NCI-H2196 (cell line): ENCODE measurements around the gene RPS24.
A peak's percentile ranks its signal among the peaks of the same experiment; 100 is the strongest.

Experiments used
- DNase-seq: peaks from one replicate; lab custom pipeline; 2025; ENCODE audit not compliant: unreplicated experiment; lab: John Stamatoyannopoulos, UW

RPS24 gene

GRCh38 chr10:78025685-78026364 is 7.8 kb upstream of the RPS24 start:
- no peak for DNase-seq

- no peak for DNase-seq
Measured at GRCh38 chr10:78028438-78029268, 5.0 kb upstream of the RPS24 start.

- peak; percentile 71 for DNase-seq
Measured at GRCh38 chr10:78029269-78030226, 4.1 kb upstream of the RPS24 start, which contains the start of gene POLR3A. Gene POLR3A (minus strand): TSS chr10:78029515. CDS start chr10:78029407, 108 bp downstream.

GRCh38 chr10:78033387-78033636 is 351 bp upstream of the RPS24 start:
- DNase-seq = no peak

- no peak for DNase-seq
Measured at GRCh38 chr10:78035025-78035424, 1.4 kb downstream of the RPS24 start.

GRCh38 chr10:78035437-78035836 is 1.8 kb downstream of the RPS24 start:
- DNase-seq = no peak

- no peak for DNase-seq
Measured at GRCh38 chr10:78035933-78036583, 2.4 kb downstream of the RPS24 start.

GRCh38 chr10:78038105-78038504 is 4.4 kb downstream of the RPS24 start:
- no peak for DNase-seq

GRCh38 chr10:78038791-78039547 is 5.3 kb downstream of the RPS24 start:
- DNase-seq = no peak

GRCh38 chr10:78039743-78040142 is 6.1 kb downstream of the RPS24 start:
- no peak for DNase-seq

GRCh38 chr10:78041170-78042057 is 7.8 kb downstream of the RPS24 start:
- DNase-seq = no peak

GRCh38 chr10:78042058-78042751 is 8.5 kb downstream of the RPS24 start:
- DNase-seq = no peak

GRCh38 chr10:78042752-78043104 is 9.1 kb downstream of the RPS24 start:
- no peak for DNase-seq

- no peak for DNase-seq
Measured at GRCh38 chr10:78044179-78044578, 10.5 kb downstream of the RPS24 start.

GRCh38 chr10:78044699-78045098 is 11.0 kb downstream of the RPS24 start:
- DNase-seq = no peak

GRCh38 chr10:78045237-78045636 is 11.6 kb downstream of the RPS24 start:
- DNase-seq = no peak

GRCh38 chr10:78045856-78046255 is 12.2 kb downstream of the RPS24 start:
- DNase-seq = no peak

- no peak for DNase-seq
Measured at GRCh38 chr10:78046711-78047269, 13.1 kb downstream of the RPS24 start.
